Spleen (tissue), 11 donors: ENCODE data around the gene NPRL2. TPM values are rescaled to one million over a fixed set of nuclear protein-coding genes. Genes with fewer than 3 reads are reported as not detected.
A peak's percentile ranks its signal among the peaks of the same experiment; 100 is the strongest.

Experiments
- DNase-seq: peaks from one replicate; pipeline ENCODE4 v3.0.0-alpha.2; 2020
- H3K27ac ChIP-seq, 8 donors: fragments of 200-600 bp; sonication (generic) in 7 of 8; 1 replicate in 4 of 8; 2 replicates in 4 of 8; pipeline versions ENCODE4 v1.5.0 to v1.8.0; 2016 to 2021; ENCODE audit warnings: inconsistent platforms in 4 of 8, mild to moderate bottlenecking in 4 of 8, moderate library complexity in 1 of 8
- H3K27me3 ChIP-seq, 7 donors: fragments of 200-600 bp; sonication (generic) in 6 of 7; replicated peaks in 1 of 7; 1 replicate in 4 of 7; 2 replicates in 3 of 7; pipeline versions ENCODE4 v1.5.0 to v1.8.0; 2016 to 2021; ENCODE audit warnings: inconsistent platforms in 3 of 7, mild to moderate bottlenecking in 1 of 7
- H3K36me3 ChIP-seq, 6 donors: fragments of 200-600 bp; sonication (generic) in 5 of 6; 1 replicate in 4 of 6; 2 replicates in 2 of 6; pipeline versions ENCODE4 v1.5.0 to v1.8.0; 2016 to 2021; ENCODE audit warnings: inconsistent platforms in 2 of 6
- H3K4me1 ChIP-seq, 6 donors: fragments of 200-600 bp; sonication (generic) in 5 of 6; 1 replicate in 3 of 6; 2 replicates in 3 of 6; pipeline versions ENCODE4 v1.5.0 to v1.8.0; 2016 to 2021; ENCODE audit warnings: inconsistent platforms in 3 of 6
- H3K4me3 ChIP-seq, 8 donors: fragments of 200-600 bp; sonication (generic) in 7 of 8; 1 replicate in 4 of 8; 2 replicates in 4 of 8; pipeline versions ENCODE4 v1.5.0 to v1.8.0; 2016 to 2021; ENCODE audit warnings: inconsistent platforms in 4 of 8, mild to moderate bottlenecking in 4 of 8, moderate library complexity in 2 of 8
- H3K9me3 ChIP-seq, 8 donors: fragments of 200-600 bp; sonication (generic) in 7 of 8; 1 replicate in 4 of 8; 2 replicates in 4 of 8; pipeline versions ENCODE4 v1.5.0 to v1.8.0; 2016 to 2021; ENCODE audit warnings: inconsistent platforms in 4 of 8
- POLR2A ChIP-seq, 3 donors: fragments of 450-650 bp; IDR thresholded peaks; one replicate each; pipeline ENCODE4 v1.5.1; 2017; ENCODE audit warnings: antibody characterized with exemption in 3 of 3, mild to moderate bottlenecking in 1 of 3
- POLR2AphosphoS5 ChIP-seq, 3 donors: sonication (generic); formaldehyde crosslinking; IDR thresholded peaks; one replicate each; pipeline ENCODE4 v1.5.1; 2017; ENCODE audit warnings: antibody characterized with exemption in 3 of 3
- WGBS, 5 donors: extraction: QIAGEN DNeasy Blood & Tissue Kit in 3 of 5; methylation state at CpG; one replicate each; pipeline versions ENCODE4 v1.1.5 to v1.1.7; 2013 to 2018; 5-methylcytosine and 5-hydroxymethylcytosine counted together
- intact Hi-C: fragments of 100-400 bp; cut with DNase I; formaldehyde crosslinking; loops from one replicate; pipeline ENCODE4 v1.15.0; 2023; ENCODE audit warnings: low total_unique reads
- polyA plus RNA-seq, 3 donors: library from polyadenylated mRNA; stranded (reverse); fragments of 200-250 nt; gene quantifications; one replicate each; pipeline ENCODE4 v1.2.1, GENCODE V29; 2013
- total RNA-seq, 7 donors: library from RNA; depleted of rRNA in 3 of 7; stranded (reverse); fragments of >200 nt in 3 of 7; fragmentation: NEBNext Ultra II Directional in 4 of 7; extraction: Animal tissue kit (Norgen Biotek cat#: 25700) in 4 of 7; gene quantifications; one replicate each; pipeline versions ENCODE4 v1.1.0 to v1.2.1, GENCODE V29; 2016 to 2021
- TF ChIP-seq, protein P1 (sequence below), 11 experiments: fragments of 200-600 bp in 7 of 11; fragments of 450-650 bp in 4 of 11; sonication (generic) in 4 of 11; IDR thresholded peaks in 8 of 11; conservative IDR thresholded peaks in 3 of 11; 1 replicate in 7 of 11; 2 replicates in 4 of 11; pipeline versions ENCODE4 v1.4.0 to v1.8.0; 2016 to 2021; ENCODE audit warnings: antibody characterized with exemption in 11 of 11, inconsistent platforms in 4 of 11, mild to moderate bottlenecking in 1 of 11
- donor health status: healthy with polysubstance abuse.
- donor health status: DM: no; HTN: no; CAD: no; lungs with moderate emphysema.
- donor health status: DM: no; HTN: no; CAD: no.
- donor health status: Bipolar disorder and iron deficiency.
- donor health status: healthy.
- donor health status: DM: no; HTN: no; CAD: no.
- donor health status: DM: yes; HTN: yes; CAD: no.

The NPRL2 gene
- total and polyA plus RNA-seq, 10 donors: 17.8 to 31.2 (median 22.9) TPM

DNA sequence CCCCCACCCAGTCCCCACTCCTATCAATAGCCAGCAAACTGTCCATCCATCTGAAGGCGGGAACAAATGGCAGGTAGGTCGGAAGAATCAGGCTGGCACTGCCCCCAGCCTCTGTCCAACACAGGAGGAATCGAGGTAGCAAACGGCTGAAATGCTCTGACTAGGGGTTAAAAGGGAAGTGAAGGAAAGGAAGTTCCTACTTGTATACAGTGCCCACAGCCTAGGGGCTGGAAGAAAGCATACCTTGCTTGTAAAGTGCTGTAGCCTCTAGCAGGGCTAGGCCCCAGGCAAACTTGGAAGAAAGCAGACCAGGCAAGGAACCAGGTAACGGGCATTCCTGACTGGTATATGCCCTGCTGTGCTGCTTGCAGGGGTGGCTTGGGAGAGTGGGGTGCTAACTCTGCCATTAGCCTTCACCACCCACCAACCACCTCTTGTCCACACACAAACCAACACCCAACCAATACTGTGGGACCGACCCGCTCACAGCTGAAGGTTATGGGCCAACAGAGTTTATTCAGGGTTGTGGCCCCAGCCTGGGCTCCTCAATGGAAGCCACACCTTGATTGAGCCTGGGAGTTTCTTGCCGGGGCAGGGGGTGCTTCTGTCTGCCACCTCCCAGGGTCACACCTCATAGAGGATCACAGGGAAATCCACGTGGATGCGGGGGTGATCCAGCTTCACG, 24.9 kb downstream of the NPRL2 start:
- Histone ChIP-seq H3K4me3 (no peak overlapping the region), H3K36me3 (peaks cover 0 to 48% (median 28%) of the 10 kb centered on the region in 6 donors), H3K9me3 (no peaks in the 10 kb centered on the region), H3K27ac (peak overlapping the region in 7 of 8 donors; percentile 22 to 96 (median 93)), H3K4me1 (peaks cover 37 to 93% (median 74%) of the 10 kb centered on the region in 6 donors), H3K27me3 (no peaks in the 10 kb centered on the region)
- TF ChIP-seq POLR2A (IDR thresholded peaks at IDR 0.05) (no peak), POLR2AphosphoS5 (IDR thresholded peaks at IDR 0.05) (no peak)
- TF ChIP-seq, protein P1, sequence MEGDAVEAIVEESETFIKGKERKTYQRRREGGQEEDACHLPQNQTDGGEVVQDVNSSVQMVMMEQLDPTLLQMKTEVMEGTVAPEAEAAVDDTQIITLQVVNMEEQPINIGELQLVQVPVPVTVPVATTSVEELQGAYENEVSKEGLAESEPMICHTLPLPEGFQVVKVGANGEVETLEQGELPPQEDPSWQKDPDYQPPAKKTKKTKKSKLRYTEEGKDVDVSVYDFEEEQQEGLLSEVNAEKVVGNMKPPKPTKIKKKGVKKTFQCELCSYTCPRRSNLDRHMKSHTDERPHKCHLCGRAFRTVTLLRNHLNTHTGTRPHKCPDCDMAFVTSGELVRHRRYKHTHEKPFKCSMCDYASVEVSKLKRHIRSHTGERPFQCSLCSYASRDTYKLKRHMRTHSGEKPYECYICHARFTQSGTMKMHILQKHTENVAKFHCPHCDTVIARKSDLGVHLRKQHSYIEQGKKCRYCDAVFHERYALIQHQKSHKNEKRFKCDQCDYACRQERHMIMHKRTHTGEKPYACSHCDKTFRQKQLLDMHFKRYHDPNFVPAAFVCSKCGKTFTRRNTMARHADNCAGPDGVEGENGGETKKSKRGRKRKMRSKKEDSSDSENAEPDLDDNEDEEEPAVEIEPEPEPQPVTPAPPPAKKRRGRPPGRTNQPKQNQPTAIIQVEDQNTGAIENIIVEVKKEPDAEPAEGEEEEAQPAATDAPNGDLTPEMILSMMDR (IDR thresholded peaks at IDR 0.05 in 8 of 11, conservative IDR thresholded peaks at IDR 0.05 in 3 of 11): no peak
- DNase-seq: peak; percentile 64
- WGBS, 5 donors: 78 to 89% (median 82%) methylated on average over 11 of the region's 11 CpGs
- intact Hi-C loops: loop anchor here (10.0 kb wide), 1 partner anchor 91 kb away; the partner anchor contains the start of gene GNAI2

DNA sequence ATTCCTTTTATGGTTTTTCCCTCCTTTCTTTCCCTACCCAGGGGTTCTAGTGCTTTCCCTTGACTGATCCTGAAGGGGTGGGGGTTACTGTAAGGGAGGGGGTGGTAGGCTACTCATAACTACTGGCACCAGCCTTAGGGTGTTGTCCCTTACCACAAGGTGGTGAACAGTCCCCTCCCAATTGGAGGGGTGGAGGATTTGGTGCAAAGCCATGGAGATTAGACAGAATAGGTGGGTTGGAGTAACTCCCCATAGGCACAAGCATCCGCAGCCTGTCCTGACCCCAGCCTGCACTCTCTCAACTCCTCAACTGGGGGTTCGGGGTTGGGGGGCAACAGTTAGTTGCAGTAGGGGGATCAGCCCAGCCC, 25.5 kb downstream of the NPRL2 start:
- Histone ChIP-seq H3K4me3 (no peak overlapping the region), H3K36me3 (peaks cover 0 to 48% (median 23%) of the 10 kb centered on the region in 6 donors), H3K9me3 (no peaks in the 10 kb centered on the region), H3K27me3 (no peaks in the 10 kb centered on the region), H3K27ac (peak overlapping the region in 7 of 8 donors; percentile 86 to 96 (median 93)), H3K4me1 (peaks cover 37 to 93% (median 79%) of the 10 kb centered on the region in 6 donors)
- TF ChIP-seq, protein P1 (IDR thresholded peaks at IDR 0.05 in 8 of 11, conservative IDR thresholded peaks at IDR 0.05 in 3 of 11): no peak
- TF ChIP-seq POLR2A (IDR thresholded peaks at IDR 0.05) (no peak), POLR2AphosphoS5 (IDR thresholded peaks at IDR 0.05) (no peak)
- intact Hi-C loops: loop anchor here (10.0 kb wide), 1 partner anchor 90 kb away; the partner anchor contains the start of gene GNAI2
- 74 to 96% (median 83%) methylated on average over 2 of the region's 2 CpGs for WGBS, 5 donors
- no peak for DNase-seq

DNA sequence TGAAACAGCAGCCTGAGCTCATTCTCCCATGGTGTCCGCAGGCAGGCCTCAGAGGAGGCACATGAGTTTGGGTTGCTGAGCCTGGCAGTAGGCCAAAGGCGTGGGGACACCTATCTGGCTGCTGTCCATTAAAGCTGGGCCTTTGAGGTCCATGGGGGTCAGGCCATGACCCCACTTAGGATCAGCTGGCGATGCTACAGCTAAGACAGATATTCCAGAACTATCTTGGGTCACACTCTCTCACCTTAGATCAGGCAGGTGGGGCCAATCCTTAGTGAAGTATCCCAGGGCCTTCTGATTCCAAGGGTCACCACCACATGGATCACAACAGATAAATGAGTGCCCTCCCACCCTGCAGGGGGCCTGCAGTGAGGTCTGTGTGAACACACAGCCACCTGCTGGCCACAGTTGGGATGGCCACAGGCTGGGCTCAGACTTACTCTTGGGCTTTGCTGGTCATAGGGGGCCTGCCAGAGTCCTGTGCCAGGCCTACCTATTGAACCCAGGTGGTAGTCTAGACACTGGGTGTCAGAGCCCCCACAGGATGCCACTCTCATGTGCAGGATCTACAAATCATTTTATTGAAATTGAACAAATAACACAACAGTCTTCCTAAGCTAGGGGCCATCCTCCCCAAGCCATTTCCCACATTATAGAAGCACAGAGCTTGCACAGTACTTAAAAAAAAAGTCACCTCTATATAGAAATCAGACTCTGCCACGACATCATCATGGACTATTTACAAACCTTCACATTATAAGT, 26.0 kb downstream of the NPRL2 start:
- intact Hi-C loops: loop anchor here (10.0 kb wide), 1 partner anchor 90 kb away; the partner anchor contains the start of gene GNAI2
- Histone ChIP-seq H3K4me3 (peak overlapping the region in 3 of 8 donors; percentile 2 to 83 (median 3)), H3K4me1 (peaks cover 37 to 93% (median 84%) of the 10 kb centered on the region in 6 donors), H3K27ac (peak overlapping the region; percentile 86 to 96 (median 93)), H3K36me3 (peaks cover 0 to 48% (median 20%) of the 10 kb centered on the region in 6 donors), H3K27me3 (no peaks in the 10 kb centered on the region), H3K9me3 (no peaks in the 10 kb centered on the region)
- peak; percentile 90 for DNase-seq
- TF ChIP-seq POLR2A (IDR thresholded peaks at IDR 0.05) (no peak), POLR2AphosphoS5 (IDR thresholded peaks at IDR 0.05) (peak in 2 of 3 donors; percentile 61)
- TF ChIP-seq, protein P1 (IDR thresholded peaks at IDR 0.05 in 8 of 11, conservative IDR thresholded peaks at IDR 0.05 in 3 of 11): peak; percentile 69 to 93 (median 88)
- WGBS, 5 donors: 35 to 55% (median 52%) methylated on average over 4 of the region's 4 CpGs
